A549 (cell line): Measurements from ENCODE around the gene CPA4.

Experiments
- E2F6 ChIP-seq: IDR thresholded peaks from 2 replicates; pipeline ENCODE4 v1.6.1; 2012; ENCODE audit warnings: low read depth, borderline replicate concordance
- MAFK ChIP-seq: fragments of 450-650 bp; IDR thresholded peaks from 2 replicates; pipeline ENCODE4 v1.6.1; 2014; ENCODE audit not compliant: partially characterized antibody
- MAZ ChIP-seq: fragments of 150-350 bp; IDR thresholded peaks from 2 replicates; pipeline ENCODE4 v1.6.1; 2014; ENCODE audit warnings: antibody characterized with exemption, low read depth, low read length, borderline replicate concordance
- POLR2A ChIP-seq: IDR thresholded peaks from 2 replicates; pipeline ENCODE4 v1.6.1; 2012; ENCODE audit warnings: mild to moderate bottlenecking, low read length
- RAD21 ChIP-seq, 2 experiments: fragments of >200 bp in 1 of 2; sonication (Bioruptor Twin) in 1 of 2; formaldehyde crosslinking in 1 of 2; IDR thresholded peaks in 1 of 2; conservative IDR thresholded peaks in 1 of 2; 2 replicates in 1 of 2; 3 replicates in 1 of 2; pipeline ENCODE4 v1.6.1; 2012 to 2018; ENCODE audit warnings: inconsistent platforms in 1 of 2
- SMC3 ChIP-seq: fragments of >200 bp; sonication (Bioruptor Twin); formaldehyde crosslinking; IDR thresholded peaks from 3 replicates; pipeline ENCODE4 v1.6.1; 2018; ENCODE audit warnings: inconsistent platforms
- TF ChIP-seq, protein P1 (sequence below): fragments of >200 bp; sonication (Bioruptor Twin); formaldehyde crosslinking; IDR thresholded peaks from 3 replicates; pipeline ENCODE4 v1.5.1; 2016
- TF ChIP-seq, protein P2 (sequence below): IDR thresholded peaks from 2 replicates; pipeline ENCODE4 v1.6.1; 2012
- TF ChIP-seq, protein P3 (sequence below): fragments of 150-350 bp; IDR thresholded peaks from 2 replicates; pipeline ENCODE4 v1.6.1; 2014; ENCODE audit warnings: low read depth, mild to moderate bottlenecking, low read length

DNA sequence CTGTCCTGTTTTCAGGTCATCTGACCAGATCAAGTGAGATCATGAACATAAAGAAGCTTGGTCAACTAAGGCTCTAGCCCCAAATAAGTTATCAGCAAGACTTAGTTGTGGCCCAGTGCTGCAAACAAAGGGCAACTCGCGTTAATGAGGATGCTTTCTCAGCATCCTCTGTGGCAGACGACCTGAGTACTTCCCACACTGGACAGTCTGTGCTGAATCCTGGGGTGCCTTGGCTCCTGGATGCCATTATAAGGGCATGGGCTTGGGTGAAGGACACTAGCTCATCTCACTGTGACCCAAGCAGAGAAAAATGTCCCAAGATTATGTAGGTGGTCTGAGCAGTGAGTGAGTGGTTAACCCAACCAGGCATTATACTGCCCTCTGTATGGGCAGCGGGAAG, 65.5 kb downstream of the CPA4 start:
- TF ChIP-seq, protein P1, sequence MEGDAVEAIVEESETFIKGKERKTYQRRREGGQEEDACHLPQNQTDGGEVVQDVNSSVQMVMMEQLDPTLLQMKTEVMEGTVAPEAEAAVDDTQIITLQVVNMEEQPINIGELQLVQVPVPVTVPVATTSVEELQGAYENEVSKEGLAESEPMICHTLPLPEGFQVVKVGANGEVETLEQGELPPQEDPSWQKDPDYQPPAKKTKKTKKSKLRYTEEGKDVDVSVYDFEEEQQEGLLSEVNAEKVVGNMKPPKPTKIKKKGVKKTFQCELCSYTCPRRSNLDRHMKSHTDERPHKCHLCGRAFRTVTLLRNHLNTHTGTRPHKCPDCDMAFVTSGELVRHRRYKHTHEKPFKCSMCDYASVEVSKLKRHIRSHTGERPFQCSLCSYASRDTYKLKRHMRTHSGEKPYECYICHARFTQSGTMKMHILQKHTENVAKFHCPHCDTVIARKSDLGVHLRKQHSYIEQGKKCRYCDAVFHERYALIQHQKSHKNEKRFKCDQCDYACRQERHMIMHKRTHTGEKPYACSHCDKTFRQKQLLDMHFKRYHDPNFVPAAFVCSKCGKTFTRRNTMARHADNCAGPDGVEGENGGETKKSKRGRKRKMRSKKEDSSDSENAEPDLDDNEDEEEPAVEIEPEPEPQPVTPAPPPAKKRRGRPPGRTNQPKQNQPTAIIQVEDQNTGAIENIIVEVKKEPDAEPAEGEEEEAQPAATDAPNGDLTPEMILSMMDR = no peak
- TF ChIP-seq MAZ = no peak
- TF ChIP-seq SMC3 = no peak
- TF ChIP-seq, protein P2, sequence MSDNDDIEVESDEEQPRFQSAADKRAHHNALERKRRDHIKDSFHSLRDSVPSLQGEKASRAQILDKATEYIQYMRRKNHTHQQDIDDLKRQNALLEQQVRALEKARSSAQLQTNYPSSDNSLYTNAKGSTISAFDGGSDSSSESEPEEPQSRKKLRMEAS = no peak
- no peak for TF ChIP-seq MAFK
- no peak for TF ChIP-seq E2F6
- no peak for TF ChIP-seq POLR2A
- TF ChIP-seq, protein P3, sequence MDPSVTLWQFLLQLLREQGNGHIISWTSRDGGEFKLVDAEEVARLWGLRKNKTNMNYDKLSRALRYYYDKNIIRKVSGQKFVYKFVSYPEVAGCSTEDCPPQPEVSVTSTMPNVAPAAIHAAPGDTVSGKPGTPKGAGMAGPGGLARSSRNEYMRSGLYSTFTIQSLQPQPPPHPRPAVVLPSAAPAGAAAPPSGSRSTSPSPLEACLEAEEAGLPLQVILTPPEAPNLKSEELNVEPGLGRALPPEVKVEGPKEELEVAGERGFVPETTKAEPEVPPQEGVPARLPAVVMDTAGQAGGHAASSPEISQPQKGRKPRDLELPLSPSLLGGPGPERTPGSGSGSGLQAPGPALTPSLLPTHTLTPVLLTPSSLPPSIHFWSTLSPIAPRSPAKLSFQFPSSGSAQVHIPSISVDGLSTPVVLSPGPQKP = no peak
- no peak for TF ChIP-seq RAD21 (conservative IDR thresholded peaks at IDR 0.05 in 1 of 2, IDR thresholded peaks at IDR 0.05 in 1 of 2)
